Parathyroid adenoma (tissue), 2 donors: ENCODE data around the gene SLC24A3.

Source experiments
- H2AFZ ChIP-seq: fragments of 300-600 bp; sonication (generic); one replicate; pipeline ENCODE4 v1.7.0; 2017; ENCODE audit warnings: antibody characterized with exemption, mild to moderate bottlenecking
- H3K27ac ChIP-seq: fragments of 300-600 bp; sonication (generic); one replicate; pipeline ENCODE4 v1.7.0; 2017
- H3K27me3 ChIP-seq: fragments of 300-600 bp; sonication (generic); one replicate; pipeline ENCODE4 v1.7.0; 2017; ENCODE audit warnings: low read length; ENCODE audit not compliant: control insufficient read depth, insufficient read depth
- H3K36me3 ChIP-seq: fragments of 300-600 bp; sonication (generic); one replicate; pipeline ENCODE4 v1.7.0; 2017; ENCODE audit warnings: low read length; ENCODE audit not compliant: control insufficient read depth, insufficient read depth
- H3K4me1 ChIP-seq: fragments of 300-600 bp; sonication (generic); one replicate; pipeline ENCODE4 v1.7.0; 2017; ENCODE audit warnings: control low read depth
- H3K4me2 ChIP-seq: fragments of 300-600 bp; sonication (generic); one replicate; pipeline ENCODE4 v1.7.0; 2017; ENCODE audit warnings: low read length
- H3K4me3 ChIP-seq: fragments of 300-600 bp; sonication (generic); one replicate; pipeline ENCODE4 v1.7.0; 2017; ENCODE audit warnings: low read depth, low read length
- H3K79me2 ChIP-seq: fragments of 300-600 bp; sonication (generic); one replicate; pipeline ENCODE4 v1.7.0; 2017; ENCODE audit warnings: control low read depth
- H3K9ac ChIP-seq: fragments of 300-600 bp; sonication (generic); one replicate; pipeline ENCODE4 v1.7.0; 2017; ENCODE audit warnings: mild to moderate bottlenecking
- H3K9me3 ChIP-seq: fragments of 300-600 bp; sonication (generic); one replicate; pipeline ENCODE4 v1.7.0; 2017; ENCODE audit warnings: low read length; ENCODE audit not compliant: control insufficient read depth
- TF ChIP-seq, protein P1 (sequence below): fragments of 300-600 bp; sonication (generic); IDR thresholded peaks from one replicate; pipeline ENCODE4 v1.7.0; 2017; ENCODE audit warnings: antibody characterized with exemption, mild to moderate bottlenecking
- donor health status: primary hyperparathyroidism.

The SLC24A3 gene

GRCh38 chr20:19322061-19322985 lies 109.9 kb downstream of the SLC24A3 start:
- Histone ChIP-seq H3K36me3 (no peaks in the 10 kb centered on the region), H3K27me3 (no peaks in the 10 kb centered on the region), H2AFZ (no peak overlapping the region), H3K9me3 (no peaks in the 10 kb centered on the region), H3K27ac (no peak overlapping the region), H3K4me3 (no peak overlapping the region), H3K4me1 (no peaks in the 10 kb centered on the region), H3K9ac (no peak overlapping the region), H3K4me2 (no peak overlapping the region), H3K79me2 (no peaks in the 10 kb centered on the region)
- TF ChIP-seq, protein P1, sequence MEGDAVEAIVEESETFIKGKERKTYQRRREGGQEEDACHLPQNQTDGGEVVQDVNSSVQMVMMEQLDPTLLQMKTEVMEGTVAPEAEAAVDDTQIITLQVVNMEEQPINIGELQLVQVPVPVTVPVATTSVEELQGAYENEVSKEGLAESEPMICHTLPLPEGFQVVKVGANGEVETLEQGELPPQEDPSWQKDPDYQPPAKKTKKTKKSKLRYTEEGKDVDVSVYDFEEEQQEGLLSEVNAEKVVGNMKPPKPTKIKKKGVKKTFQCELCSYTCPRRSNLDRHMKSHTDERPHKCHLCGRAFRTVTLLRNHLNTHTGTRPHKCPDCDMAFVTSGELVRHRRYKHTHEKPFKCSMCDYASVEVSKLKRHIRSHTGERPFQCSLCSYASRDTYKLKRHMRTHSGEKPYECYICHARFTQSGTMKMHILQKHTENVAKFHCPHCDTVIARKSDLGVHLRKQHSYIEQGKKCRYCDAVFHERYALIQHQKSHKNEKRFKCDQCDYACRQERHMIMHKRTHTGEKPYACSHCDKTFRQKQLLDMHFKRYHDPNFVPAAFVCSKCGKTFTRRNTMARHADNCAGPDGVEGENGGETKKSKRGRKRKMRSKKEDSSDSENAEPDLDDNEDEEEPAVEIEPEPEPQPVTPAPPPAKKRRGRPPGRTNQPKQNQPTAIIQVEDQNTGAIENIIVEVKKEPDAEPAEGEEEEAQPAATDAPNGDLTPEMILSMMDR = no peak

DNA sequence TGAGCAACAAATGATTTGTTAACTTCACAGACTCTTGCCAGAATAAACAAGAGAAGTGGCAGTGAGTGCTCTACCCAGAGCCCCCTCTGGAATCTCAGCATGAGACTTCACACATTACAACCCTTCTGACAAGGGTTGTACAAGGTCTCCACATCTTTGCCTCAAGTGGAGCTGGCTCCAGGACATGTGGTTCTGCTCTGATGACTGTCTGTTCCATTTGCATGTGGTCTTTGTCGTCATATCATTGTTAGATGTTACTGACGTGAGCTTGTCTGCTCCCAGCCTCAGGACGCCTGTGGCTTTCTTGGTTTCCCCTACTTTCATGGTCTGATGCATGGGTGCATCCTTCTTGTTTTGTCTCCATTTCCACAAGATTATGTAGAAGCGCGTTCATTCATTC lies 115.0 kb downstream of the SLC24A3 start:
- Histone ChIP-seq H3K4me2 (no peak overlapping the region), H3K4me1 (no peaks in the 10 kb centered on the region), H3K9me3 (no peaks in the 10 kb centered on the region), H3K27ac (no peak overlapping the region), H3K79me2 (no peaks in the 10 kb centered on the region), H3K9ac (no peak overlapping the region), H3K27me3 (no peaks in the 10 kb centered on the region), H2AFZ (no peak overlapping the region), H3K36me3 (no peaks in the 10 kb centered on the region), H3K4me3 (no peak overlapping the region)
- TF ChIP-seq, protein P1 = no peak

DNA sequence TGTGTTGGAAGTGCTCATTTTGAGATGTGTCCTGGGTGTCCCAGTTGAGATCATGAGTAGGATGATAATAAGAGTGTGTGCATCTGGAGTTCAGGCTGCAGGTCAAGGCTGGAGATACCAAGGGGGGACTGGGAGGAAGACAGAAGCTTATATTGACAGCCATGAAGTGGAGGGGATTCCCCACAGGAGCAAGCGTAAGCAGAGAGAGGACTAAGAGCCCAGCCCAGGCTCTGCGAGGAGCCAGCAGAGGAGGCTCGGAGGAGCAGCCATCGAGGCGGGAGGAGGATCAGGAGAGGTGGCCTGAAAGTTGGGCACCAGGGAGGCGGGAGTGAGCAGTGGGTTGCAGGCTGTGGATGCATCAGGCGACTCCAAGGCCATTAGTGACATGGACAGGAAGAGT lies 116.2 kb downstream of the SLC24A3 start:
- no peak overlapping the region for H3K9ac ChIP-seq
- no peaks in the 10 kb centered on the region for H3K79me2 ChIP-seq
- no peaks in the 10 kb centered on the region for H3K9me3 ChIP-seq
- H3K27me3 ChIP-seq = no peaks in the 10 kb centered on the region
- no peak overlapping the region for H2AFZ ChIP-seq
- no peak overlapping the region for H3K4me3 ChIP-seq
- H3K27ac ChIP-seq = no peak overlapping the region
- TF ChIP-seq, protein P1 = no peak
- no peaks in the 10 kb centered on the region for H3K36me3 ChIP-seq
- no peaks in the 10 kb centered on the region for H3K4me1 ChIP-seq
- no peak overlapping the region for H3K4me2 ChIP-seq

GRCh38 chr20:19330038-19330437 lies 117.6 kb downstream of the SLC24A3 start:
- Histone ChIP-seq H2AFZ (no peak overlapping the region), H3K9me3 (no peaks in the 10 kb centered on the region), H3K36me3 (no peaks in the 10 kb centered on the region), H3K79me2 (no peaks in the 10 kb centered on the region), H3K4me3 (no peak overlapping the region), H3K27ac (no peak overlapping the region), H3K9ac (no peak overlapping the region), H3K4me1 (no peaks in the 10 kb centered on the region), H3K4me2 (no peak overlapping the region), H3K27me3 (no peaks in the 10 kb centered on the region)
- TF ChIP-seq, protein P1 = no peak

GRCh38 chr20:19330731-19331130 lies 118.3 kb downstream of the SLC24A3 start:
- H3K9ac ChIP-seq = no peak overlapping the region
- no peak overlapping the region for H3K4me2 ChIP-seq
- H3K79me2 ChIP-seq = no peaks in the 10 kb centered on the region
- H3K9me3 ChIP-seq = no peaks in the 10 kb centered on the region
- no peaks in the 10 kb centered on the region for H3K36me3 ChIP-seq
- TF ChIP-seq, protein P1 = no peak
- no peak overlapping the region for H3K4me3 ChIP-seq
- H3K27me3 ChIP-seq = no peaks in the 10 kb centered on the region
- H3K27ac ChIP-seq = no peak overlapping the region
- no peaks in the 10 kb centered on the region for H3K4me1 ChIP-seq
- H2AFZ ChIP-seq = no peak overlapping the region
